SK-N-SH (cell line): ENCODE measurements around the gene FAM241A. TPM values are rescaled to one million over a fixed set of nuclear protein-coding genes. Genes with fewer than 3 reads are reported as not detected.

Source experiments
- CTCF ChIA-PET: fragments of 300-600, 350-600 bp; formaldehyde crosslinking; extraction: SDS; loops from one replicate; lab custom pipeline; 2021; lab: Yijun Ruan, JAX
- POLR2A ChIA-PET: fragments of 350-600 bp; sonication (Branson Sonifier 250); formaldehyde crosslinking; extraction: SDS; loops from one replicate; lab custom pipeline; 2020; ENCODE audit warnings: antibody characterized with exemption, inconsistent platforms; lab: Yijun Ruan, JAX
- DNase-seq: peaks from one replicate; pipeline ENCODE4 v3.0.0; 2012
- H2AFZ ChIP-seq: fragments of 200-600 bp; sonication (generic); 2 replicates; pipeline ENCODE4 v1.8.1; 2016; ENCODE audit warnings: antibody characterized with exemption, mild to moderate bottlenecking, low read depth
- H3F3A ChIP-seq: fragments of 200-600 bp; sonication (generic); replicated peaks from 2 replicates; pipeline ENCODE3; 2016; ENCODE audit warnings: antibody characterized with exemption, mild to moderate bottlenecking; ENCODE audit not compliant: insufficient read depth
- H3K27ac ChIP-seq, 2 experiments: fragments of 200-500 bp in 1 of 2; fragments of 200-600 bp in 1 of 2; sonication (Bioruptor generic) in 1 of 2; sonication (generic), shearing (Covaris generic) in 1 of 2; 2 replicates each; pipeline versions ENCODE4 v1.5.1 to v1.6.1; 2014 to 2016; ENCODE audit warnings: low read depth in 2 of 2, inconsistent platforms in 1 of 2, low read length in 1 of 2, mild to moderate bottlenecking in 1 of 2, mixed read lengths in 1 of 2
- H3K27me3 ChIP-seq: fragments of 200-600 bp; sonication (generic), shearing (Covaris generic); 2 replicates; pipeline ENCODE4 v1.6.1; 2016; ENCODE audit warnings: mixed run types; ENCODE audit not compliant: insufficient read depth
- H3K36me3 ChIP-seq, 2 experiments: fragments of 200-500 bp in 1 of 2; fragments of 200-600 bp in 1 of 2; sonication (Bioruptor generic) in 1 of 2; sonication (generic) in 1 of 2; replicated peaks in 1 of 2; 2 replicates each; pipeline versions ENCODE3 to v1.5.1; 2014 to 2016; ENCODE audit warnings: low read length in 1 of 2, mild to moderate bottlenecking in 1 of 2; ENCODE audit not compliant: insufficient read depth in 2 of 2, control insufficient read depth in 1 of 2
- H3K4me1 ChIP-seq, 2 experiments: fragments of 200-500 bp in 1 of 2; fragments of 200-600 bp in 1 of 2; sonication (Bioruptor generic) in 1 of 2; sonication (generic), shearing (Covaris generic) in 1 of 2; 2 replicates each; pipeline versions ENCODE4 v1.5.1 to v1.6.1; 2014 to 2016; ENCODE audit warnings: low read depth in 1 of 2, low read length in 1 of 2, mixed run types in 1 of 2; ENCODE audit not compliant: insufficient read depth in 2 of 2, control insufficient read depth in 1 of 2
- H3K4me2 ChIP-seq: fragments of 200-600 bp; sonication (generic), shearing (Covaris generic); 2 replicates; pipeline ENCODE4 v1.6.1; 2017; ENCODE audit warnings: mixed run types
- H3K4me3 ChIP-seq, 2 experiments: fragments of 200-500 bp in 1 of 2; fragments of 200-600 bp in 1 of 2; sonication (Bioruptor generic) in 1 of 2; sonication (generic), shearing (Covaris generic) in 1 of 2; 2 replicates each; pipeline versions ENCODE4 v1.5.1 to v1.8.1; 2014 to 2016; ENCODE audit warnings: low read depth in 2 of 2, inconsistent platforms in 1 of 2, low read length in 1 of 2, mild to moderate bottlenecking in 1 of 2, mixed read lengths in 1 of 2, moderate library complexity in 1 of 2
- H3K79me2 ChIP-seq: fragments of 200-600 bp; sonication (generic); 2 replicates; pipeline ENCODE4 v1.8.1; 2017; ENCODE audit warnings: mild to moderate bottlenecking; ENCODE audit not compliant: insufficient read depth
- H3K9ac ChIP-seq: fragments of 200-600 bp; sonication (generic); 2 replicates; pipeline ENCODE4 v1.6.1; 2017; ENCODE audit warnings: mixed run types
- H3K9me2 ChIP-seq: fragments of 200-600 bp; sonication (generic); 2 replicates; pipeline ENCODE4 v1.6.1; 2017; ENCODE audit warnings: mixed run types
- H3K9me3 ChIP-seq: fragments of 200-600 bp; sonication (generic); 2 replicates; pipeline ENCODE4 v1.6.1; 2017; ENCODE audit warnings: mixed run types, mild to moderate bottlenecking, moderate library complexity
- H4K20me1 ChIP-seq: fragments of 200-600 bp; sonication (generic); 2 replicates; pipeline ENCODE4 v1.6.1; 2017; ENCODE audit warnings: mild to moderate bottlenecking, mixed run types; ENCODE audit not compliant: insufficient read depth
- ELF1 ChIP-seq: IDR thresholded peaks from 2 replicates; pipeline ENCODE4 v1.4.0; 2012
- EP300 ChIP-seq, 2 experiments: IDR thresholded peaks; 2 replicates each; pipeline versions ENCODE4 v1.4.0 to v1.6.1; 2012; ENCODE audit warnings: borderline replicate concordance in 1 of 2, low read depth in 1 of 2, low read length in 1 of 2
- EZH2phosphoT487 ChIP-seq: fragments of 200-600 bp; sonication (generic); IDR thresholded peaks from 2 replicates; pipeline ENCODE4 v1.6.1; 2017; ENCODE audit warnings: low read depth, mixed run types, mild to moderate bottlenecking, antibody characterized with exemption, moderate library complexity, borderline replicate concordance
- FOSL2 ChIP-seq: IDR thresholded peaks from 2 replicates; pipeline ENCODE4 v1.4.0; 2012; ENCODE audit warnings: low read depth, mild to moderate bottlenecking, moderate library complexity, borderline replicate concordance
- FOXJ3 ChIP-seq: sonication (generic); formaldehyde crosslinking; IDR thresholded peaks from 2 replicates; pipeline ENCODE4 v1.5.1; 2020; ENCODE audit warnings: mild to moderate bottlenecking, missing genetic modification reagents
- FOXM1 ChIP-seq: IDR thresholded peaks from 2 replicates; pipeline ENCODE4 v1.4.0; 2012; ENCODE audit warnings: low read depth, mild to moderate bottlenecking
- GABPA ChIP-seq: IDR thresholded peaks from 2 replicates; pipeline ENCODE4 v1.4.0; 2012; ENCODE audit warnings: low read depth, mild to moderate bottlenecking
- MEF2A ChIP-seq: IDR thresholded peaks from 2 replicates; pipeline ENCODE4 v1.4.0; 2012; ENCODE audit warnings: low read depth, borderline replicate concordance
- MXI1 ChIP-seq: IDR thresholded peaks from 2 replicates; pipeline ENCODE4 v1.6.1; 2012; ENCODE audit warnings: mild to moderate bottlenecking, low read depth, low read length, improper control_type of control experiment
- NFIC ChIP-seq: IDR thresholded peaks from 2 replicates; pipeline ENCODE4 v1.4.0; 2012; ENCODE audit warnings: borderline replicate concordance
- NRF1 ChIP-seq: IDR thresholded peaks from 2 replicates; pipeline ENCODE4 v1.6.1; 2012; ENCODE audit warnings: low read depth, mild to moderate bottlenecking, low read length
- RFX5 ChIP-seq: IDR thresholded peaks from 2 replicates; pipeline ENCODE4 v1.6.1; 2012; ENCODE audit warnings: mild to moderate bottlenecking, improper control_type of control experiment, low read length
- RXRA ChIP-seq: IDR thresholded peaks from 2 replicates; pipeline ENCODE4 v1.4.0; 2012; ENCODE audit warnings: low read depth, mild to moderate bottlenecking, borderline replicate concordance
- TCF12 ChIP-seq: IDR thresholded peaks from 2 replicates; pipeline ENCODE4 v1.4.0; 2012
- YY1 ChIP-seq: IDR thresholded peaks from 2 replicates; pipeline ENCODE4 v1.4.0; 2012; ENCODE audit warnings: low read depth, mild to moderate bottlenecking
- WGBS: methylation state at CpG from one replicate; pipeline ENCODE4 v1.1.6; 2017; ENCODE audit warnings: low lambda C conversion rate; 5-methylcytosine and 5-hydroxymethylcytosine counted together
- polyA plus RNA-seq, 3 experiments: library from polyadenylated mRNA; depleted of rRNA; stranded (reverse); fragments of >200 nt; gene quantifications; 2 replicates each; pipeline ENCODE4 v1.2.3, GENCODE V29; 2012
- TF ChIP-seq, protein P1 (sequence below): fragments of 200-600 bp; sonication (generic); IDR thresholded peaks from 2 replicates; pipeline ENCODE4 v1.6.1; 2017; ENCODE audit warnings: antibody characterized with exemption, mild to moderate bottlenecking, moderate library complexity
- TF ChIP-seq, protein P2 (sequence below): fragments of 150-350 bp; IDR thresholded peaks from 2 replicates; pipeline ENCODE4 v1.6.1; 2017; ENCODE audit warnings: antibody characterized with exemption, low read length, low read depth, borderline replicate concordance
- TF ChIP-seq, protein P3 (sequence below): IDR thresholded peaks from 2 replicates; pipeline ENCODE4 v1.6.1; 2012; ENCODE audit warnings: mild to moderate bottlenecking, low read depth, low read length, moderate library complexity
- TF ChIP-seq, protein P4 (sequence below): fragments of 150-350 bp; IDR thresholded peaks from 2 replicates; pipeline ENCODE4 v1.6.1; 2016; ENCODE audit warnings: mild to moderate bottlenecking, low read depth, low read length

The FAM241A gene
- polyA plus RNA-seq, 1 of the 3 experiments (the other 2 are of a cell fraction) = 0.44 TPM

DNA sequence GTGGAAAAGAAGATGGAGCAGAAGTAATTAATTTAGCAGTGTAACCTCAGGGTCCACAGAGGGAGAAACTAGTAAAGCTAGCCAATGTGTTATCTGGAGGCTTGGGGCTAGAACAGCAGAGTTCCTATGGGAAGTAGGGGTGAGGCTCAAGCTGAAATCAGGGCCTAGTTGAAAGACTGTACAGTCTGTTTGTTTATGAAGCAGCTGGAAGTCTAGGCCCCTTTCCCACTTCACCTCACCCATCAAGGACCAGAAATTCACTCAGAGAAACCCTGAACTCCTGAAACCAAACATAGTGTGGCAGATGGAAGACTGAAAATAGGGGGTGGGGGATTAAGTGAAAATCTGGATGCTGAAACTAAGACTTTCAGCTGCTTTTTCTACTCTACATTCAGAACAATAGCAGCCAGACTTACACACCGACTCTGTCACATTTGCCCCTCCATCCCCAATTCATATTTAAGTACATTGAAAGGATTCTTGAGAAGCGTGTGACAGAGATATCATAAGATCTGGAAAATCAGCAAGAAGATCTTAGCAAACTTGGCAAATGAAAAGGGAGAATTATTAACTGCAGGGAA, 32.6 kb upstream of the FAM241A start:
- Histone ChIP-seq H3K4me3 (no peak overlapping the region), H2AFZ (no peak overlapping the region), H3K79me2 (no peaks in the 10 kb centered on the region), H3K27me3 (no peaks in the 10 kb centered on the region), H3F3A (no peaks in the 10 kb centered on the region), H3K9me3 (no peaks in the 10 kb centered on the region), H3K4me2 (no peak overlapping the region), H3K9ac (no peak overlapping the region), H4K20me1 (no peaks in the 10 kb centered on the region), H3K4me1 (no peaks in the 10 kb centered on the region), H3K27ac (no peak overlapping the region), H3K36me3 (no peaks in the 10 kb centered on the region), H3K9me2 (no peaks in the 10 kb centered on the region)
- CTCF ChIA-PET = interaction anchor here (1.0 kb wide), 1 partner anchor 11 kb away, joined by 4 read pairs; no protein-coding TSS in a partner anchor
- no peak for TF ChIP-seq GABPA
- TF ChIP-seq FOXJ3 (CRISPR knock-in tag) = no peak
- no peak for TF ChIP-seq RXRA
- TF ChIP-seq, protein P1, sequence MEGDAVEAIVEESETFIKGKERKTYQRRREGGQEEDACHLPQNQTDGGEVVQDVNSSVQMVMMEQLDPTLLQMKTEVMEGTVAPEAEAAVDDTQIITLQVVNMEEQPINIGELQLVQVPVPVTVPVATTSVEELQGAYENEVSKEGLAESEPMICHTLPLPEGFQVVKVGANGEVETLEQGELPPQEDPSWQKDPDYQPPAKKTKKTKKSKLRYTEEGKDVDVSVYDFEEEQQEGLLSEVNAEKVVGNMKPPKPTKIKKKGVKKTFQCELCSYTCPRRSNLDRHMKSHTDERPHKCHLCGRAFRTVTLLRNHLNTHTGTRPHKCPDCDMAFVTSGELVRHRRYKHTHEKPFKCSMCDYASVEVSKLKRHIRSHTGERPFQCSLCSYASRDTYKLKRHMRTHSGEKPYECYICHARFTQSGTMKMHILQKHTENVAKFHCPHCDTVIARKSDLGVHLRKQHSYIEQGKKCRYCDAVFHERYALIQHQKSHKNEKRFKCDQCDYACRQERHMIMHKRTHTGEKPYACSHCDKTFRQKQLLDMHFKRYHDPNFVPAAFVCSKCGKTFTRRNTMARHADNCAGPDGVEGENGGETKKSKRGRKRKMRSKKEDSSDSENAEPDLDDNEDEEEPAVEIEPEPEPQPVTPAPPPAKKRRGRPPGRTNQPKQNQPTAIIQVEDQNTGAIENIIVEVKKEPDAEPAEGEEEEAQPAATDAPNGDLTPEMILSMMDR = no peak
- TF ChIP-seq, protein P2, sequence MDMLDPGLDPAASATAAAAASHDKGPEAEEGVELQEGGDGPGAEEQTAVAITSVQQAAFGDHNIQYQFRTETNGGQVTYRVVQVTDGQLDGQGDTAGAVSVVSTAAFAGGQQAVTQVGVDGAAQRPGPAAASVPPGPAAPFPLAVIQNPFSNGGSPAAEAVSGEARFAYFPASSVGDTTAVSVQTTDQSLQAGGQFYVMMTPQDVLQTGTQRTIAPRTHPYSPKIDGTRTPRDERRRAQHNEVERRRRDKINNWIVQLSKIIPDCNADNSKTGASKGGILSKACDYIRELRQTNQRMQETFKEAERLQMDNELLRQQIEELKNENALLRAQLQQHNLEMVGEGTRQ = no peak
- TF ChIP-seq EP300 (IDR thresholded peaks at IDR 0.05; ENCODE audit: borderline replicate concordance in 1 of 2, low read depth in 1 of 2, low read length in 1 of 2) = no peak
- no peak for TF ChIP-seq FOXM1
- no peak for TF ChIP-seq NFIC
- TF ChIP-seq TCF12 = no peak
- TF ChIP-seq MEF2A = no peak
- no peak for TF ChIP-seq RFX5
- no peak for TF ChIP-seq EZH2phosphoT487
- TF ChIP-seq, protein P3, sequence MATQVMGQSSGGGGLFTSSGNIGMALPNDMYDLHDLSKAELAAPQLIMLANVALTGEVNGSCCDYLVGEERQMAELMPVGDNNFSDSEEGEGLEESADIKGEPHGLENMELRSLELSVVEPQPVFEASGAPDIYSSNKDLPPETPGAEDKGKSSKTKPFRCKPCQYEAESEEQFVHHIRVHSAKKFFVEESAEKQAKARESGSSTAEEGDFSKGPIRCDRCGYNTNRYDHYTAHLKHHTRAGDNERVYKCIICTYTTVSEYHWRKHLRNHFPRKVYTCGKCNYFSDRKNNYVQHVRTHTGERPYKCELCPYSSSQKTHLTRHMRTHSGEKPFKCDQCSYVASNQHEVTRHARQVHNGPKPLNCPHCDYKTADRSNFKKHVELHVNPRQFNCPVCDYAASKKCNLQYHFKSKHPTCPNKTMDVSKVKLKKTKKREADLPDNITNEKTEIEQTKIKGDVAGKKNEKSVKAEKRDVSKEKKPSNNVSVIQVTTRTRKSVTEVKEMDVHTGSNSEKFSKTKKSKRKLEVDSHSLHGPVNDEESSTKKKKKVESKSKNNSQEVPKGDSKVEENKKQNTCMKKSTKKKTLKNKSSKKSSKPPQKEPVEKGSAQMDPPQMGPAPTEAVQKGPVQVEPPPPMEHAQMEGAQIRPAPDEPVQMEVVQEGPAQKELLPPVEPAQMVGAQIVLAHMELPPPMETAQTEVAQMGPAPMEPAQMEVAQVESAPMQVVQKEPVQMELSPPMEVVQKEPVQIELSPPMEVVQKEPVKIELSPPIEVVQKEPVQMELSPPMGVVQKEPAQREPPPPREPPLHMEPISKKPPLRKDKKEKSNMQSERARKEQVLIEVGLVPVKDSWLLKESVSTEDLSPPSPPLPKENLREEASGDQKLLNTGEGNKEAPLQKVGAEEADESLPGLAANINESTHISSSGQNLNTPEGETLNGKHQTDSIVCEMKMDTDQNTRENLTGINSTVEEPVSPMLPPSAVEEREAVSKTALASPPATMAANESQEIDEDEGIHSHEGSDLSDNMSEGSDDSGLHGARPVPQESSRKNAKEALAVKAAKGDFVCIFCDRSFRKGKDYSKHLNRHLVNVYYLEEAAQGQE = no peak
- no peak for TF ChIP-seq YY1
- TF ChIP-seq, protein P4, sequence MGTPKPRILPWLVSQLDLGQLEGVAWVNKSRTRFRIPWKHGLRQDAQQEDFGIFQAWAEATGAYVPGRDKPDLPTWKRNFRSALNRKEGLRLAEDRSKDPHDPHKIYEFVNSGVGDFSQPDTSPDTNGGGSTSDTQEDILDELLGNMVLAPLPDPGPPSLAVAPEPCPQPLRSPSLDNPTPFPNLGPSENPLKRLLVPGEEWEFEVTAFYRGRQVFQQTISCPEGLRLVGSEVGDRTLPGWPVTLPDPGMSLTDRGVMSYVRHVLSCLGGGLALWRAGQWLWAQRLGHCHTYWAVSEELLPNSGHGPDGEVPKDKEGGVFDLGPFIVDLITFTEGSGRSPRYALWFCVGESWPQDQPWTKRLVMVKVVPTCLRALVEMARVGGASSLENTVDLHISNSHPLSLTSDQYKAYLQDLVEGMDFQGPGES = no peak
- no peak for TF ChIP-seq ELF1
- TF ChIP-seq FOSL2 = no peak
- TF ChIP-seq MXI1 = no peak
- no peak for TF ChIP-seq NRF1
- POLR2A ChIA-PET = no interaction called here
- WGBS = 75% methylated on average over 2 of the region's 2 CpGs
- no peak for DNase-seq
